HepG2 (cell line): Measurements from ENCODE around the gene CDHR1. TPM values are rescaled to one million over a fixed set of nuclear protein-coding genes. Genes with fewer than 3 reads are reported as not detected.

ENCODE experiments used
- ATAC-seq: fragments of 200-7000 bp; cut with Tn5 transposase; 3 replicates; pipeline ENCODE4 v1.9.1; 2020; ENCODE audit warnings: mild to moderate bottlenecking, moderate library complexity
- BruUV-seq: library from RNA; stranded (reverse); fragments of 400-500 nt; replicated peaks from 2 replicates; lab custom pipeline; 2021; lab: Mats Ljungman, UMichigan
- CTCF ChIA-PET: fragments of 300-600 bp; formaldehyde crosslinking; extraction: SDS; loops from one replicate; lab custom pipeline; 2021; ENCODE audit warnings: low total read pairs, inconsistent platforms, low intra/inter-chr PET ratio; lab: Yijun Ruan, JAX
- POLR2A ChIA-PET: fragments of 350-600 bp; sonication (Branson Sonifier 250); formaldehyde crosslinking; loops from one replicate; lab custom pipeline; 2020; ENCODE audit warnings: antibody characterized with exemption, inconsistent platforms; lab: Yijun Ruan, JAX
- DNase-seq: peaks from one replicate; pipeline ENCODE4 v3.0.0-alpha.2; 2015; ENCODE audit warnings: low spot score
- FAIRE-seq: peaks from 3 replicates; lab custom pipeline; 2011; peaks lifted over from hg19 to GRCh38; lab: Jason Lieb, UNC
- H2AFZ ChIP-seq: one replicate; pipeline ENCODE4 v1.6.1; 2011; ENCODE audit warnings: low read length, inconsistent platforms
- H3K27ac ChIP-seq: fragments of 300-600 bp; 3 replicates; pipeline ENCODE4 v1.8.0; 2011; ENCODE audit warnings: mixed run types, mild to moderate bottlenecking, mixed read lengths, low read length, inconsistent platforms; ENCODE audit not compliant: insufficient read depth; ENCODE audit errors: extremely low read length
- H3K27me3 ChIP-seq, 2 experiments: fragments of 200-600 bp in 1 of 2; 2 replicates in 1 of 2; 3 replicates in 1 of 2; pipeline versions ENCODE4 v1.6.0 to v1.8.0; 2011; ENCODE audit warnings: low read length in 2 of 2, mild to moderate bottlenecking in 2 of 2, moderate library complexity in 2 of 2, inconsistent platforms in 1 of 2; ENCODE audit not compliant: insufficient read depth in 2 of 2, control insufficient read depth in 1 of 2
- H3K36me3 ChIP-seq, 2 experiments: fragments of 200-600 bp in 1 of 2; replicated peaks in 1 of 2; 2 replicates in 1 of 2; 3 replicates in 1 of 2; pipeline versions ENCODE4 v1.5.1 to v1.8.0; 2011; ENCODE audit warnings: low read length in 2 of 2, inconsistent platforms in 1 of 2; ENCODE audit not compliant: insufficient read depth in 2 of 2, control insufficient read depth in 1 of 2
- H3K4me1 ChIP-seq: 2 replicates; pipeline ENCODE4 v1.5.1; 2012; ENCODE audit warnings: low read length, inconsistent platforms; ENCODE audit not compliant: insufficient read depth
- H3K4me2 ChIP-seq: 2 replicates; pipeline ENCODE4 v1.6.0; 2011; ENCODE audit warnings: low read depth, low read length, inconsistent platforms
- H3K4me3 ChIP-seq, 3 experiments: fragments of 200-600 bp in 1 of 3; sonication (generic), shearing (Covaris generic) in 1 of 3; replicated peaks in 1 of 3; 2 replicates each; pipeline ENCODE4 v1.5.1; 2011 to 2016; ENCODE audit warnings: low read length in 3 of 3, inconsistent platforms in 2 of 3, low read depth in 2 of 3, mild to moderate bottlenecking in 2 of 3, control low read depth in 1 of 3, mixed read lengths in 1 of 3; ENCODE audit not compliant: insufficient read depth in 1 of 3
- H3K79me2 ChIP-seq: one replicate; pipeline ENCODE4 v1.6.1; 2011; ENCODE audit warnings: low read length, inconsistent platforms; ENCODE audit not compliant: insufficient read depth
- H3K9ac ChIP-seq: 2 replicates; pipeline ENCODE4 v1.6.0; 2011; ENCODE audit warnings: mild to moderate bottlenecking, low read depth, low read length, inconsistent platforms; ENCODE audit not compliant: insufficient read depth
- H3K9me3 ChIP-seq: 2 replicates; pipeline ENCODE4 v1.5.1; 2012; ENCODE audit warnings: mild to moderate bottlenecking, low read length
- H4K20me1 ChIP-seq: 2 replicates; pipeline ENCODE4 v1.6.0; 2011; ENCODE audit warnings: inconsistent platforms, mild to moderate bottlenecking, low read length, moderate library complexity; ENCODE audit not compliant: insufficient read depth
- ATF7-NPFF ChIP-seq: sonication (generic); formaldehyde crosslinking; IDR thresholded peaks from 2 replicates; pipeline ENCODE4 v1.8.1; 2023; ENCODE audit warnings: mild to moderate bottlenecking, low read depth, missing genetic modification reagents, moderate library complexity
- ELF1 ChIP-seq: sonication (generic); formaldehyde crosslinking; IDR thresholded peaks from 2 replicates; pipeline ENCODE4 v1.4.0; 2020; ENCODE audit warnings: missing genetic modification reagents
- GTF3A ChIP-seq: sonication (generic); formaldehyde crosslinking; conservative IDR thresholded peaks from 2 replicates; pipeline ENCODE4 v1.4.0; 2020; ENCODE audit warnings: mild to moderate bottlenecking, missing genetic modification reagents
- MEIS1 ChIP-seq: sonication (generic); formaldehyde crosslinking; IDR thresholded peaks from 2 replicates; pipeline ENCODE4 v1.9.0; 2021; ENCODE audit warnings: mild to moderate bottlenecking, missing genetic modification reagents, moderate library complexity, borderline replicate concordance
- ZNF260 ChIP-seq: sonication (generic); formaldehyde crosslinking; IDR thresholded peaks from 2 replicates; pipeline ENCODE4 v1.4.0; 2020; ENCODE audit warnings: missing genetic modification reagents, low read depth, mild to moderate bottlenecking, borderline replicate concordance
- ZNF274 ChIP-seq: sonication (generic); formaldehyde crosslinking; IDR thresholded peaks from 2 replicates; pipeline ENCODE4 v1.5.1; 2020; ENCODE audit warnings: mild to moderate bottlenecking, missing genetic modification reagents
- ZNF34 ChIP-seq: sonication (generic); formaldehyde crosslinking; IDR thresholded peaks from 2 replicates; pipeline ENCODE4 v1.4.0; 2020; ENCODE audit warnings: mild to moderate bottlenecking, missing genetic modification reagents, borderline replicate concordance
- WGBS: methylation state at CpG from one replicate; pipeline ENCODE4 v1.1.6; 2017; ENCODE audit warnings: low lambda C conversion rate; 5-methylcytosine and 5-hydroxymethylcytosine counted together
- in situ Hi-C: cut with HindIII; loops from 2 replicates; pipeline ENCODE4 v1.10.0; 2017; ENCODE audit warnings: low pct_unique_long_range_greater_than_20kb; ENCODE audit not compliant: extremely low pct_ligation_motif_present
- intact Hi-C: fragments of 100-400 bp; cut with micrococcal nuclease; formaldehyde crosslinking; loops from one replicate; pipeline ENCODE4 v1.10.0; 2022; ENCODE audit not compliant: unreplicated experiment
- polyA plus RNA-seq, 8 experiments: library from polyadenylated mRNA; depleted of rRNA in 3 of 8; stranded (reverse) in 7 of 8; unstranded in 1 of 8; fragments of >200 nt; fragmentation: Illumina TruSeq in 4 of 8; extraction: Trizol in 4 of 8; gene quantifications; 2 replicates each; pipeline versions ENCODE4 v1.2.1 to v1.2.3, GENCODE V29; 2011 to 2016; ENCODE audit warnings: low read depth in 4 of 8, missing spikeins in 1 of 8, mixed read lengths in 1 of 8; ENCODE audit not compliant: insufficient read depth in 1 of 8
- total RNA-seq, 5 experiments: library from RNA; depleted of rRNA; stranded (reverse); fragments of >200 nt; fragmentation: Illumina TruSeq; extraction: Trizol; gene quantifications; 2 replicates each; pipeline ENCODE4 v1.2.3, GENCODE V29; 2016; ENCODE audit warnings: low read depth in 1 of 5
- TF ChIP-seq, protein P1 (sequence below): sonication (generic); formaldehyde crosslinking; IDR thresholded peaks from 2 replicates; pipeline ENCODE4 v1.5.0; 2020; ENCODE audit warnings: mild to moderate bottlenecking, missing genetic modification reagents, borderline replicate concordance
- TF ChIP-seq, protein P2 (sequence below): sonication (generic); formaldehyde crosslinking; IDR thresholded peaks from 2 replicates; pipeline ENCODE4 v1.5.0; 2020; ENCODE audit warnings: missing genetic modification reagents, mild to moderate bottlenecking, borderline replicate concordance
- TF ChIP-seq, protein P3 (sequence below): sonication (generic); formaldehyde crosslinking; IDR thresholded peaks from 2 replicates; pipeline ENCODE4 v1.4.0; 2020; ENCODE audit warnings: missing genetic modification reagents, borderline replicate concordance

CDHR1 gene
- total and polyA plus RNA-seq, 2 of the 13 experiments (the other 11 are each of a cell fraction or from before 2014, with no cell fraction given), result 0.04 to 0.09 TPM

DNA sequence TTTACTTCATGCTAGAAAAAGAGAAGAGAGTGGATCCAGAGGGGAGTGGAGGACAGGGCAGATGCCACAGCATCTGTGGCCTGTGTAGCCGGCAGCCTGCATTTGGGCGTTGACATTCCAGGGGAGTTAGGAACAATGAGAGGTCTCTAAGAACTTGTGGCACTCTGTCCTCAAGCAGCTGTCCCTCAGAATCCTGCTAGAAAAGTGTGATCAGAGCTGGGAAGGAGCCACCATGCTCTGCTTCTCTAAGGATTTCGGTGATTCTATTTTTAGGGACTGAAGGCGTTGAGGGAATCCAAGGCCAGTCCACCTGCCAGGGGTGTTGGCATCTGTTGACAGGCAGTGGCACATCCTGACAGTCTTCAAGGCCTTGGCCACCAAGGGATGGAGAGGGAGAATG, 23.4 kb downstream of the CDHR1 start (continued):
- TF ChIP-seq, protein P1, sequence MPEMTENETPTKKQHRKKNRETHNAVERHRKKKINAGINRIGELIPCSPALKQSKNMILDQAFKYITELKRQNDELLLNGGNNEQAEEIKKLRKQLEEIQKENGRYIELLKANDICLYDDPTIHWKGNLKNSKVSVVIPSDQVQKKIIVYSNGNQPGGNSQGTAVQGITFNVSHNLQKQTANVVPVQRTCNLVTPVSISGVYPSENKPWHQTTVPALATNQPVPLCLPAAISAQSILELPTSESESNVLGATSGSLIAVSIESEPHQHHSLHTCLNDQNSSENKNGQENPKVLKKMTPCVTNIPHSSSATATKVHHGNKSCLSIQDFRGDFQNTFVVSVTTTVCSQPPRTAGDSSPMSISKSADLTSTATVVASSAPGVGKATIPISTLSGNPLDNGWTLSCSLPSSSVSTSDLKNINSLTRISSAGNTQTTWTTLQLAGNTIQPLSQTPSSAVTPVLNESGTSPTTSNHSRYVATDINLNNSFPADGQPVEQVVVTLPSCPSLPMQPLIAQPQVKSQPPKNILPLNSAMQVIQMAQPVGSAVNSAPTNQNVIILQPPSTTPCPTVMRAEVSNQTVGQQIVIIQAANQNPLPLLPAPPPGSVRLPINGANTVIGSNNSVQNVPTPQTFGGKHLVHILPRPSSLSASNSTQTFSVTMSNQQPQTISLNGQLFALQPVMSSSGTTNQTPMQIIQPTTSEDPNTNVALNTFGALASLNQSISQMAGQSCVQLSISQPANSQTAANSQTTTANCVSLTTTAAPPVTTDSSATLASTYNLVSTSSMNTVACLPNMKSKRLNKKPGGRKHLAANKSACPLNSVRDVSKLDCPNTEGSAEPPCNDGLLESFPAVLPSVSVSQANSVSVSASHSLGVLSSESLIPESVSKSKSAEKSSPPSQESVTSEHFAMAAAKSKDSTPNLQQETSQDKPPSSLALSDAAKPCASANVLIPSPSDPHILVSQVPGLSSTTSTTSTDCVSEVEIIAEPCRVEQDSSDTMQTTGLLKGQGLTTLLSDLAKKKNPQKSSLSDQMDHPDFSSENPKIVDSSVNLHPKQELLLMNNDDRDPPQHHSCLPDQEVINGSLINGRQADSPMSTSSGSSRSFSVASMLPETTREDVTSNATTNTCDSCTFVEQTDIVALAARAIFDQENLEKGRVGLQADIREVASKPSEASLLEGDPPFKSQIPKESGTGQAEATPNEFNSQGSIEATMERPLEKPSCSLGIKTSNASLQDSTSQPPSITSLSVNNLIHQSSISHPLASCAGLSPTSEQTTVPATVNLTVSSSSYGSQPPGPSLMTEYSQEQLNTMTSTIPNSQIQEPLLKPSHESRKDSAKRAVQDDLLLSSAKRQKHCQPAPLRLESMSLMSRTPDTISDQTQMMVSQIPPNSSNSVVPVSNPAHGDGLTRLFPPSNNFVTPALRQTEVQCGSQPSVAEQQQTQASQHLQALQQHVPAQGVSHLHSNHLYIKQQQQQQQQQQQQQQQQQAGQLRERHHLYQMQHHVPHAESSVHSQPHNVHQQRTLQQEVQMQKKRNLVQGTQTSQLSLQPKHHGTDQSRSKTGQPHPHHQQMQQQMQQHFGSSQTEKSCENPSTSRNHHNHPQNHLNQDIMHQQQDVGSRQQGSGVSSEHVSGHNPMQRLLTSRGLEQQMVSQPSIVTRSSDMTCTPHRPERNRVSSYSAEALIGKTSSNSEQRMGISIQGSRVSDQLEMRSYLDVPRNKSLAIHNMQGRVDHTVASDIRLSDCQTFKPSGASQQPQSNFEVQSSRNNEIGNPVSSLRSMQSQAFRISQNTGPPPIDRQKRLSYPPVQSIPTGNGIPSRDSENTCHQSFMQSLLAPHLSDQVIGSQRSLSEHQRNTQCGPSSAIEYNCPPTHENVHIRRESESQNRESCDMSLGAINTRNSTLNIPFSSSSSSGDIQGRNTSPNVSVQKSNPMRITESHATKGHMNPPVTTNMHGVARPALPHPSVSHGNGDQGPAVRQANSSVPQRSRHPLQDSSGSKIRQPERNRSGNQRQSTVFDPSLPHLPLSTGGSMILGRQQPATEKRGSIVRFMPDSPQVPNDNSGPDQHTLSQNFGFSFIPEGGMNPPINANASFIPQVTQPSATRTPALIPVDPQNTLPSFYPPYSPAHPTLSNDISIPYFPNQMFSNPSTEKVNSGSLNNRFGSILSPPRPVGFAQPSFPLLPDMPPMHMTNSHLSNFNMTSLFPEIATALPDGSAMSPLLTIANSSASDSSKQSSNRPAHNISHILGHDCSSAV (CRISPR knock-in tag), result no peak
- TF ChIP-seq, all 625 proteins: peak for 0

DNA sequence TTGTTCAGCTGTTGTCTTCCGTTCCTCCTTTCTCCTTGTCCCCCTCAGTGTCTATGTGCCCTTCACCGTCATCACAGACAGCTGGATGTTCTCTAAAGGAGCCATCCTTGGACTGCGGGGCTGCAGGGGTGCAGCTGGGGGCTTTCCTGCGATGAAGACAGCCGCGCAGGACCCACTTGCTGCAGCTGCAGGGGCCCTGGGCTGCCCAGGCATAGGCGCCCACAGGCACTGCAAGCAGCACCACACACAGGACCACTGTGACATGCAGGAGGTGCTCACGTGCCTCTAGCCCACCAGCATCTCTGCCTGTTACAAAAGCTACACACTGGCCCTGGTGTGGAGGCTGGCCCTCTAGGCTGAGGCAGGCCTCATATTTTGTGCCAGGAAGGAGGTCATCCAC, 27.6 kb downstream of the CDHR1 start:
- Histone ChIP-seq H2AFZ (no peak overlapping the region), H3K79me2 (no peaks in the 10 kb centered on the region), H3K27ac (no peak overlapping the region), H3K4me2 (no peak overlapping the region), H3K36me3 (no peaks in the 10 kb centered on the region), H3K4me1 (no peaks in the 10 kb centered on the region), H3K9me3 (peaks cover 6% of the 10 kb centered on the region; the same call in 1 of the 2 replicates), H3K9ac (no peak overlapping the region), H4K20me1 (no peaks in the 10 kb centered on the region), H3K27me3 (no peaks in the 10 kb centered on the region), H3K4me3 (no peak overlapping the region)
- DNase-seq (no peak), ATAC-seq (no peak), FAIRE-seq (no peak)
- intact Hi-C loops, result no loop called here
- no TSS peak for BruUV-seq
- WGBS, result 17% methylated on average over 4 of the region's 8 CpGs
- CTCF ChIA-PET, result no interaction called here
- POLR2A ChIA-PET, result no interaction called here
- in situ Hi-C loops, result no loop called here
- no peak for TF ChIP-seq GTF3A
- no peak for TF ChIP-seq ELF1 (CRISPR knock-in tag)
- no peak for TF ChIP-seq ZNF34
- no peak for TF ChIP-seq ATF7-NPFF (CRISPR knock-in tag)
- TF ChIP-seq ZNF274 (CRISPR knock-in tag), result no peak
- no peak for TF ChIP-seq MEIS1
- TF ChIP-seq ZNF260 (CRISPR knock-in tag), result no peak
- TF ChIP-seq, protein P2, sequence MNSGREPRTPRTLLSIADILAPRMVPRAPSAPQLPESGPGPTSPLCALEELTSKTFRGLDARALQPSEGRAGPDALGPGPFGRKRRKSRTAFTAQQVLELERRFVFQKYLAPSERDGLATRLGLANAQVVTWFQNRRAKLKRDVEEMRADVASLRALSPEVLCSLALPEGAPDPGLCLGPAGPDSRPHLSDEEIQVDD, result no peak
- TF ChIP-seq, protein P3, sequence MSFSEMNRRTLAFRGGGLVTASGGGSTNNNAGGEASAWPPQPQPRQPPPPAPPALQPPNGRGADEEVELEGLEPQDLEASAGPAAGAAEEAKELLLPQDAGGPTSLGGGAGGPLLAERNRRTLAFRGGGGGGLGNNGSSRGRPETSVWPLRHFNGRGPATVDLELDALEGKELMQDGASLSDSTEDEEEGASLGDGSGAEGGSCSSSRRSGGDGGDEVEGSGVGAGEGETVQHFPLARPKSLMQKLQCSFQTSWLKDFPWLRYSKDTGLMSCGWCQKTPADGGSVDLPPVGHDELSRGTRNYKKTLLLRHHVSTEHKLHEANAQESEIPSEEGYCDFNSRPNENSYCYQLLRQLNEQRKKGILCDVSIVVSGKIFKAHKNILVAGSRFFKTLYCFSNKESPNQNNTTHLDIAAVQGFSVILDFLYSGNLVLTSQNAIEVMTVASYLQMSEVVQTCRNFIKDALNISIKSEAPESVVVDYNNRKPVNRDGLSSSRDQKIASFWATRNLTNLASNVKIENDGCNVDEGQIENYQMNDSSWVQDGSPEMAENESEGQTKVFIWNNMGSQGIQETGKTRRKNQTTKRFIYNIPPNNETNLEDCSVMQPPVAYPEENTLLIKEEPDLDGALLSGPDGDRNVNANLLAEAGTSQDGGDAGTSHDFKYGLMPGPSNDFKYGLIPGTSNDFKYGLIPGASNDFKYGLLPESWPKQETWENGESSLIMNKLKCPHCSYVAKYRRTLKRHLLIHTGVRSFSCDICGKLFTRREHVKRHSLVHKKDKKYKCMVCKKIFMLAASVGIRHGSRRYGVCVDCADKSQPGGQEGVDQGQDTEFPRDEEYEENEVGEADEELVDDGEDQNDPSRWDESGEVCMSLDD, result no peak
